Activated T-helper 17 cell treated with anti-CD3 and anti-CD28 coated beads, Interleukin-2, amount 50 U/mL, for 72 hours (primary cell): Measurements from ENCODE around the gene B4GALNT4. TPM values are rescaled to one million over a fixed set of nuclear protein-coding genes. Genes with fewer than 3 reads are reported as not detected.
"Not testable (repeated sequence)": the region's sequence is repeated elsewhere in the genome, so short reads cannot be mapped to it uniquely, and the experiment has no call there.

ENCODE experiments used
- ATAC-seq: fragments of 150-1000 bp; cut with Tn5 transposase; replicated peaks from 2 replicates; pipeline ENCODE4 v1.10.0; 2021; ENCODE audit warnings: mild to moderate bottlenecking, moderate library complexity
- H3K27ac Mint-ChIP-seq: one replicate; pipeline ENCODE4 v1.8.0; 2022; ENCODE audit warnings: mixed read lengths
- H3K27me3 Mint-ChIP-seq: one replicate; pipeline ENCODE4 v1.8.0; 2022; ENCODE audit warnings: mixed read lengths
- H3K36me3 Mint-ChIP-seq: one replicate; pipeline ENCODE4 v1.8.0; 2022; ENCODE audit warnings: low read depth, mild to moderate bottlenecking, mixed read lengths
- H3K4me1 Mint-ChIP-seq: one replicate; pipeline ENCODE4 v1.8.0; 2022; ENCODE audit warnings: mixed read lengths
- H3K4me3 Mint-ChIP-seq: one replicate; pipeline ENCODE4 v1.8.0; 2022; ENCODE audit warnings: mild to moderate bottlenecking, mixed read lengths
- H3K9me3 Mint-ChIP-seq: one replicate; pipeline ENCODE4 v1.8.0; 2022; ENCODE audit warnings: mixed read lengths
- total RNA-seq, 2 donors: library from RNA; stranded (reverse); gene quantifications; one replicate each; pipeline ENCODE4 v1.2.3, GENCODE V29; 2022

The B4GALNT4 gene
- total RNA-seq, 2 donors from 2014 or later, result 1.4 to 9.4 TPM

DNA sequence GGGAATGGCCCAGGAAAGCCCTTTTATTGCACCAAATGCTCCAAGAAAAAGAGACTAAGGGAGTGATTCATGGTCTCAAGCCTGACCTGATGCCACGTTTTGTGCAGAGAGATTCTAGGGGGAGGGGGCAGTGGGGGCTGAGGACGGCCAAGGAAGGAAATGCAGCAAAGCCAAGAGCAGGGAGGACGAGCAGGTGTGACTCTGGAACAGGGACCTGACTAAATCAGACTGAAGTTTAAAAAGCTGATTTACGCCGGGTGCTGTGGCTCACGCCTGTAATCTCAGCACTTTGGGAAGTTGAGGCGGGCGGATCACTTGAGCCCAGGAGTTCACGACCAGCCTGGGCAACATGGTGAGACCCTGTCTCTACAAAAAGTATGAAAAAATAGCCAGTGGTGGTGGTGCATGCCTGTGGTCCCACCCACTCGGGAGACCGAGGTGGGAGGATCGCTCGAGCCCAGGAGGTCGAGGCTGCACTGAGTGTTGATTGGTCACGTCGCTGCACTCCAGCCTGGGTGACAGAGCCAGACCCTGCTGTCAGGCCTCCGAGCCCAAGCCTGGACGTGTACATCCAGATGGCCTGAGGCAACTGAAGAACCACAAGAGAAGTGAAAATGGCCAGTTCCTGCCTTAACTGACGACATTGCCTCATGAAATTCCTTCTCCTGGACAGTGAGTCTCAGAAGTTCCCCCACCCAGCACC is 37.8 kb upstream of the B4GALNT4 start:
- Mint-ChIP-seq H3K27me3 (no peaks in the 10 kb centered on the region), H3K4me3 (peak overlapping the region; percentile 45), H3K9me3 (no peaks in the 10 kb centered on the region), H3K4me1 (peaks cover 19% of the 10 kb centered on the region), H3K27ac (no peak overlapping the region), H3K36me3 (no peaks in the 10 kb centered on the region)
- ATAC-seq, result no peak

DNA sequence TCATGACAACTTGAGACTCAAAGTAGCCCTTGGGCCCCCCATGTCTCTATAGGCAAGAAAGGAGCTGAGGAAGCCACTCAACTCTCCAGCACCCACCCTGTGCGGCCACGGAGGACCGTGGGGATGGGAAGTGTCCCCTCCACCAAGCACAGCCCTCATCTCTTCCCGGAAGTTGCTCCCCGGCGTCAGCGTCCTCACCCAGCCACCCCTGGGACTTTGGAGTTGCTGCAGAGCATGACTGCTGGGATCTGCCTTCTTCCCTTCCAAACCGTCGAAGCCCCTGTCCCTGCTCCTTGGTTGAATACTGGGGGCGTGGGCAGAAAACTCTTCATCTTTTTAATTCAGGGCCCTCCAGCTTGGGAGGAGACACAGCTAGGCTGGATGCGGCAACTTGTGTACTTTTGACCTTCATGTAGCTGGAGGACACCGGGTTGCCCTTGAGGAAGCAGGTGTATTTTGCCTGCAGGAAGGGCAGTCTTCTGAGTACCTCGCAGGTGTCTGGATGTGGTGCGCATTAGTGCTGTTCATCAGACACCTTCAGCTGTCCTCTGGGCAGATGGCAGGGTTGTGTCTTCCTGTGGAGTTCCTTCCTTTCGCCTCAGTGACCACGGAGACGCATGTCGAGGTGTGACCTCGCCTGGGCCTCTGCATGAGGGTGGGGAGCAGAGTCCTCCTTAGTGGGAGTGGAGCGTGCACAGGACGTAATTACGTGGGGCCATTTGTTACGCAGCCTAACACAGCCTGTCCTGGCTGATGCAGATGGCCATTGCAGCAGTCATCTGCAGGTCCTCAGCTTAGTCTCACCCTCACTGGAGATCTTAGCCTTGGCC is 36.4 kb upstream of the B4GALNT4 start:
- Mint-ChIP-seq H3K36me3 (no peaks in the 10 kb centered on the region), H3K4me1 (peaks cover 24% of the 10 kb centered on the region), H3K27ac (no peak overlapping the region), H3K9me3 (no peaks in the 10 kb centered on the region), H3K4me3 (no peak overlapping the region), H3K27me3 (no peaks in the 10 kb centered on the region)
- ATAC-seq, result no peak

DNA sequence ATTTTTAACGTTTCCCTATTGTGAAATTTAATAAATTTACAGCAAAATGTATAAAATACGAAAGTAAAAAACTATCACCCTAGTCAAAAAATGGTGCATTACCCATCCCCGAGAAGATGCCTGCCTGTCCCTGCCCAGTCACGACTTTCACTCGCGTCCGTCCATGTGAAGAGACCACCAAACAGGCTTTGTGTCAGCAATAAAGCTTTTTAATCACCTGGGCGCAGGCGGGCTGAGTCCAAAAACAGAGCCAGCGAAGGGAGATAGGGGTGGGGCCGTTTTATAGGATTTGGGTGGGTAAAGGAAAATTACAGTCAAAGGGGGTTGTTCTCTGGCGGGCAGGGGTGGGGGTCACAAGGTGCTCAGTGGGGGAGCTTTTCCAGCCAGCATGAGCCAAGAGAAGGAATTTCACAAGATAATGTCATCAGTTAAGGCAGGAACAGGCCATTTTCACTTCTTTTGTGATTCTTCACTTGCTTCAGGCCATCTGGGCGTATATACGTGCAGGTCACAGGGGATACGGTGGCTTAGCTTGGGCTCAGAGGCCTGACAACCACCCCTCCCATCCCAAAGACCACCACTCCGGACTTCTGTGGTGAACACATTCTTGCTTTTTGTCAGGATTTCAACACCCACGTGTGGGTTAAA is 35.6 kb upstream of the B4GALNT4 start:
- not testable (repeated sequence) for H3K9me3 Mint-ChIP-seq, H3K36me3 Mint-ChIP-seq, H3K4me3 Mint-ChIP-seq, H3K27me3 Mint-ChIP-seq, ATAC-seq, H3K27ac Mint-ChIP-seq
- peaks cover 24% of the 10 kb centered on the region for H3K4me1 Mint-ChIP-seq

- H3K27ac Mint-ChIP-seq, result no peak overlapping the region
- no peak for ATAC-seq
- H3K4me1 Mint-ChIP-seq, result peaks cover 21% of the 10 kb centered on the region
- H3K36me3 Mint-ChIP-seq, result no peaks in the 10 kb centered on the region
- no peaks in the 10 kb centered on the region for H3K27me3 Mint-ChIP-seq
- no peaks in the 10 kb centered on the region for H3K9me3 Mint-ChIP-seq
- H3K4me3 Mint-ChIP-seq, result no peak overlapping the region
Observed at GRCh38 chr11:334264-334994, 34.9 kb upstream of the B4GALNT4 start.

GRCh38 chr11:335779-336658 is 33.3 kb upstream of the B4GALNT4 start:
- ATAC-seq, result no peak
- H3K4me3 Mint-ChIP-seq, result no peak overlapping the region
- no peaks in the 10 kb centered on the region for H3K9me3 Mint-ChIP-seq
- peak overlapping the region; percentile 46 for H3K27ac Mint-ChIP-seq
- no peaks in the 10 kb centered on the region for H3K36me3 Mint-ChIP-seq
- no peaks in the 10 kb centered on the region for H3K27me3 Mint-ChIP-seq
- H3K4me1 Mint-ChIP-seq, result peaks cover 14% of the 10 kb centered on the region

GRCh38 chr11:336659-337198 is 32.6 kb upstream of the B4GALNT4 start:
- H3K4me1 Mint-ChIP-seq, result peaks cover 10% of the 10 kb centered on the region
- no peak overlapping the region for H3K4me3 Mint-ChIP-seq
- no peaks in the 10 kb centered on the region for H3K9me3 Mint-ChIP-seq
- no peaks in the 10 kb centered on the region for H3K27me3 Mint-ChIP-seq
- H3K36me3 Mint-ChIP-seq, result no peaks in the 10 kb centered on the region
- ATAC-seq, result no peak
- peak overlapping the region; percentile 25 for H3K27ac Mint-ChIP-seq

DNA sequence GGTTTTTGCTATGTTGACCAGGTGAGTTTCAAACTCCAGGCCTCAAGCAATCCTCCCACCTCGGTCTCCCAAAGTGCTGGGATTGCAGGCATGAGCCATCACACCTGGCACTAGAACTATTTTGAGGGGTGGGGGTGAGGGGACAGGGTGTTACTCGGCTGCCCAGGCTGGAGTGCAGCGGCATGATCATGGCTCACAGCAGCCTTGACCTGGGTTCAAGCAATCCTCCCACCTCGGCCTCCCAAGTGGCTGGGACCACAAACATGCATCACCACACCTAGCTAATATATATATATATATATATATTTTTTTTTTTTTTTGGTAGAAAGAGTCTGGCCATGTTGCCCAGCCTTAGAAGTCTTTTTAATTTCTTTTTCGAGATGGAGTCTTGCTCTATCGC is 31.6 kb upstream of the B4GALNT4 start:
- no peak for ATAC-seq

DNA sequence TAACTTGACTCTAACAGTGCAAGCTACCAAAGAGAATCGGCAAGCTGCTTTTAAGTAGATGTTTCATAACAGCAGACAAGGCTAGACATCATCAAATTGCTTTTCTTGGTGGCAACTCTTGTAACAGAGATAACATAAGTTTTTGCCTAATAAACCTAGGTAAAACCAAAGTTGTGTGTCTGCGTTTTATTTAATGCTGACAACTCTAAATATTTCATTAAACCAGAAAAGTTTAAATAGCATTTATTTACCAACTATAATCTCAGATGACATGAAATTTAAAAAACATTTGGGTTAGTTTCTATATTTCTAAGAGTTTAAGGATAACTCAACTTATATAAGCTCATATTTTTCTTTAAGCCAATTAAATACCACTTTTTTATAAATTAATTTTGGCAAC is 29.3 kb upstream of the B4GALNT4 start:
- ATAC-seq, result no peak
- H3K4me1 Mint-ChIP-seq, result peaks cover 10% of the 10 kb centered on the region
- no peaks in the 10 kb centered on the region for H3K9me3 Mint-ChIP-seq
- no peaks in the 10 kb centered on the region for H3K27me3 Mint-ChIP-seq
- H3K36me3 Mint-ChIP-seq, result no peaks in the 10 kb centered on the region
- H3K27ac Mint-ChIP-seq, result no peak overlapping the region
- H3K4me3 Mint-ChIP-seq, result no peak overlapping the region

More for the DNA sequence above, 31.6 kb upstream of the B4GALNT4 start:
- Mint-ChIP-seq H3K36me3 (no peaks in the 10 kb centered on the region), H3K4me1 (peaks cover 10% of the 10 kb centered on the region), H3K27me3 (no peaks in the 10 kb centered on the region), H3K27ac (no peak overlapping the region), H3K4me3 (no peak overlapping the region), H3K9me3 (no peaks in the 10 kb centered on the region)

DNA sequence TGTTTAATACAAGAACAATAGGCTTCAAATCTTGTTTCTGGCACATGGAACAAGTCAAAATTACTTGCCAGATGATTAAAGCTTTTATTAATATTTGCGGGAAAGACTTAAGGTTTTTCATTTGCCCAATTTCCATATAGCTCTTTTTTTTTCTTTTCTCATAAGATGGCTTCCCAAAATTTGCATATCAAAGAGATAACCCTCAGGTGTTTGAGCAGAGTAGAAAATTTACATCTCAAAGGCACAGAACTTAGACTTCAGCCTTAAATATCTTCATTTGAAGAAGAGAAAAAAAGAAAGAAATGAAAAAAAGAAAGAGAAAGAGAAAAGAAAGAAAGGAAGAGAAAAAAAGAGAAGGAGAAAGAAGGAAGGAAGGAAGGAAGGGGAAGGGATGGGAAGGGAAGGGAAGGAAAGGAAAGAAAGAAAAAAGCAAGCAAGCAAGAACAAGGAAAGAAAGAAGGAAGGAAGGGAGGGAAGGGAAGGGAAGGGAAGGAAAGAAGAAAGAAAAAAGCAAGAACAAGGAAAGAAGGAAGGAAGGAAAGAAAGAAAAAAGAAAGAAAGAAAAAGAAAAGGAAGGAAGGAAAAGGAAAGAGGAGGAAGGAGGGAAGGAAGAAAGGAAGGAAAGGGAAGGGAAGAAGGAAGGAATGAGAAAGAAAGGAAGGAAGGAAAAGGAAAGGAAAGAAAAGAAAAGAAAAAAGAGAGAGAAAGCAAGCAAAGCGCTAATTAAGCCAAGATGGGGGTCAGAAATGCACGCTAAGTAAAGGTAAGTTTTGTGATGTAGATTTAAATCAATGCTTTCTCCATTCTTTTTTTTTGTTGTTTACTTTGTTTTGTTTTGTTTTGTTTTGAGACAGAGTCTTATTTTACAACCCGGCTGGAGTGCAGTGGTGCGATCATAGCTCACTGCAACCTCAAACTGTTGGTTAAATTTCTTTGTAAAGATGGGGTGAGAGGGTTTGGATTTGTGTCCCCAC is 28.5 kb upstream of the B4GALNT4 start:
- Mint-ChIP-seq H3K9me3 (no peaks in the 10 kb centered on the region), H3K27me3 (no peaks in the 10 kb centered on the region), H3K27ac (peak overlapping the region; percentile 63), H3K36me3 (no peaks in the 10 kb centered on the region), H3K4me1 (peaks cover 10% of the 10 kb centered on the region), H3K4me3 (no peak overlapping the region)
- no peak for ATAC-seq

DNA sequence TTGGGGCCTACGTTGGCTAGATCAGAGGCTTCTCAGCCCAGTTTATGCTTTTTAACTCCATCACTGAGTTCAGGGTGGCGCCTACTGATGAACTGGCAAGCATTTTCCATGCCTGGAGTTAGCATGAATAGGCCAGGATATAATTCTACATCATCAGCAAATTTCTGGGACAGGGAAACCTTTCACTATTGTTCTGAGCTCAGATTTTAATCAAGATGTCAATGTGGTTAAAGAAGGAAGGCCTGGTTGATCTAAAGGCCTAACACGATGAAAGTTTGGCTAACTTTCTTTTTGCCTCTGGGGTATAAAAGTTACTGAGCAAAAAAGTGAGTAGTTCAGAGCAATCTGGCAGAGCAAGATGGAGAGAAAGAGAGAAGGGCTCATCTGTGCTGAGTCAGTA is 27.0 kb upstream of the B4GALNT4 start:
- ATAC-seq, result no peak
- Mint-ChIP-seq H3K27ac (no peak overlapping the region), H3K9me3 (no peaks in the 10 kb centered on the region), H3K27me3 (no peaks in the 10 kb centered on the region), H3K36me3 (no peaks in the 10 kb centered on the region), H3K4me1 (no peaks in the 10 kb centered on the region), H3K4me3 (no peak overlapping the region)

DNA sequence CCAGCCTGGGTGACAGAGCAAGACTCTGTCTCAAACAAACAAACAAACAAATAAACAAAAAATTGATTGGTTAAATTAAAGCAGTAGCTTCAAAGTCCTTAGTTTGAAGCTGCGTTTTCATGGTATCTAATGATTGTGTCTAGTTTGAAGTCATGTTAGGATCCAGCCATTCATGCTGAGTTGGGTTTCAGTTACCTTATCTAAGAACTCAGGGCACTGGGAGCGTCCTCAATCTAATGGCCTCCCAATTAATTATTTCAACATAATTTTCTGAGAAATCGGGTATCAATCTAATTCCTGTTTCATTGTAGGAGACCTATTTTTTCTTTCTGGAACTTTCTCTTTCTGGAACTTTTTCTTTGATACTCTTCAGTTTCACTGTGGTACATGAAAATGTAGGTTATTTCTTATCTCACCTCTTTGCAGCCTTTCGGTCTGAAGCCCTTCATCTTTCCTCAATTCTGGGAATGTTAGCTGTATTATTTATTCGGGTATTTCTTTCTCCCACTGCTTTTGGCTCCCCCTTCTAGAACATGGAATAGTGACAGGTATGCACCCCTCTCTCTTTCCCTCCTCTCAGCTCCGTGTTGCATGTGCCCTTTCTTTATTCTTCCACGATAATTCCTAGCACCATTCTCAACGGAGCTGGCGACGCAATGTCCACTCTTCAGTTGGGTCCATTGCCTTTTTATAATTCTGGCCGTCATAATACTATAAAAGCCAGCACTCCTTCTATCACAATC is 24.3 kb upstream of the B4GALNT4 start:
- no peaks in the 10 kb centered on the region for H3K36me3 Mint-ChIP-seq
- no peaks in the 10 kb centered on the region for H3K4me1 Mint-ChIP-seq
- no peak overlapping the region for H3K27ac Mint-ChIP-seq
- H3K4me3 Mint-ChIP-seq, result no peak overlapping the region
- no peaks in the 10 kb centered on the region for H3K27me3 Mint-ChIP-seq
- no peaks in the 10 kb centered on the region for H3K9me3 Mint-ChIP-seq
- no peak for ATAC-seq

GRCh38 chr11:346529-346928 is 22.8 kb upstream of the B4GALNT4 start:
- Mint-ChIP-seq H3K36me3 (no peaks in the 10 kb centered on the region), H3K27ac (no peak overlapping the region), H3K27me3 (no peaks in the 10 kb centered on the region), H3K9me3 (no peaks in the 10 kb centered on the region), H3K4me3 (no peak overlapping the region), H3K4me1 (peaks cover 4% of the 10 kb centered on the region)
- no peak for ATAC-seq
